Measurements from ENCODE around the gene SFT2D1. TPM values are rescaled to one million over a fixed set of nuclear protein-coding genes. Genes with fewer than 3 reads are reported as not detected.

SFT2D1 gene
- total RNA-seq, 2 experiments from 2014 or later, result 39.0 to 42.6 TPM

DNA sequence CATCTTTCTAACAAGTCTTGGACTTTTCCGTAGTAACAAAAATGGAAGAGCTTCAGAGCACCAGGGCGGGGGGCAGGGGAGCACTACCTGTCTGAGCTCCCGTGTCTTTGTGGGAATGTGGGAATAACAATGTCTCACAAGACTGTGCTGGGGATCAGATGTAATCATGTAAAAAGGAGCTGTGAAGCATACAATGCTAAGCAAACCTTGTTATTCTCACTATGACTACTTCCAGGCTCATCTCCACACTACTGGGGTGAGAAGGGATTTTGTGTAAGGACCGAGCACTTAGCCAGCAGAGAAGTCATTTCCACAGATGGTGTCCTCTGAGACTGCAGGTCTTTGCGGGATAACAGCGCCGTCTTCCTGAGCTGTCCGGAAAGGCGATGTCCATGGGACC, 61.2 kb downstream of the SFT2D1 start:
- CTCF ChIA-PET, result interaction anchor here (0.7 to 1.9 kb wide), 7 partner anchors 11 to 119 kb away, joined by 3 to 7 read pairs (median 7); no protein-coding TSS in a partner anchor
- Mint-ChIP-seq H3K4me1 (ENCODE audit: low read depth) (no peaks in the 10 kb centered on the region), H3K4me3 (no peak overlapping the region), H3K36me3 (ENCODE audit: low read depth) (no peaks in the 10 kb centered on the region), H3K27me3 (peaks cover 3% of the 10 kb centered on the region), H3K9me3 (no peaks in the 10 kb centered on the region), H3K27ac (no peak overlapping the region)
- POLR2A ChIA-PET, result interaction anchor here (0.9 kb wide), 1 partner anchor 34 kb away, joined by 4 read pairs; no protein-coding TSS in a partner anchor
- intact Hi-C loops (cut with micrococcal nuclease), result no loop called here
- ATAC-seq (no peak), DNase-seq (no peak)
- TF ChIP-seq, protein P1, sequence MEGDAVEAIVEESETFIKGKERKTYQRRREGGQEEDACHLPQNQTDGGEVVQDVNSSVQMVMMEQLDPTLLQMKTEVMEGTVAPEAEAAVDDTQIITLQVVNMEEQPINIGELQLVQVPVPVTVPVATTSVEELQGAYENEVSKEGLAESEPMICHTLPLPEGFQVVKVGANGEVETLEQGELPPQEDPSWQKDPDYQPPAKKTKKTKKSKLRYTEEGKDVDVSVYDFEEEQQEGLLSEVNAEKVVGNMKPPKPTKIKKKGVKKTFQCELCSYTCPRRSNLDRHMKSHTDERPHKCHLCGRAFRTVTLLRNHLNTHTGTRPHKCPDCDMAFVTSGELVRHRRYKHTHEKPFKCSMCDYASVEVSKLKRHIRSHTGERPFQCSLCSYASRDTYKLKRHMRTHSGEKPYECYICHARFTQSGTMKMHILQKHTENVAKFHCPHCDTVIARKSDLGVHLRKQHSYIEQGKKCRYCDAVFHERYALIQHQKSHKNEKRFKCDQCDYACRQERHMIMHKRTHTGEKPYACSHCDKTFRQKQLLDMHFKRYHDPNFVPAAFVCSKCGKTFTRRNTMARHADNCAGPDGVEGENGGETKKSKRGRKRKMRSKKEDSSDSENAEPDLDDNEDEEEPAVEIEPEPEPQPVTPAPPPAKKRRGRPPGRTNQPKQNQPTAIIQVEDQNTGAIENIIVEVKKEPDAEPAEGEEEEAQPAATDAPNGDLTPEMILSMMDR (IDR thresholded peaks at IDR 0.05), result no peak

- peaks cover 6% of the 10 kb centered on the region for H3K4me1 Mint-ChIP-seq (ENCODE audit: low read depth)
- intact Hi-C loops (cut with micrococcal nuclease), result no loop called here
- ChIA-PET POLR2A (no interaction called here), CTCF (interaction anchor here (0.7 to 1.6 kb wide), 2 partner anchors 15 to 30 kb away, joined by 4 to 7 read pairs; no protein-coding TSS in a partner anchor)
- TF ChIP-seq, protein P1 (IDR thresholded peaks at IDR 0.05), result no peak
- no peaks in the 10 kb centered on the region for H3K9me3 Mint-ChIP-seq
- H3K36me3 Mint-ChIP-seq (ENCODE audit: low read depth), result no peaks in the 10 kb centered on the region
- no peak overlapping the region for H3K27ac Mint-ChIP-seq
- H3K27me3 Mint-ChIP-seq, result peaks cover 1% of the 10 kb centered on the region
- H3K4me3 Mint-ChIP-seq, result no peak overlapping the region
- no peak for ATAC-seq
- no peak for DNase-seq
Measured at GRCh38 chr6:166279393-166279679, 63.0 kb downstream of the SFT2D1 start.

DNA sequence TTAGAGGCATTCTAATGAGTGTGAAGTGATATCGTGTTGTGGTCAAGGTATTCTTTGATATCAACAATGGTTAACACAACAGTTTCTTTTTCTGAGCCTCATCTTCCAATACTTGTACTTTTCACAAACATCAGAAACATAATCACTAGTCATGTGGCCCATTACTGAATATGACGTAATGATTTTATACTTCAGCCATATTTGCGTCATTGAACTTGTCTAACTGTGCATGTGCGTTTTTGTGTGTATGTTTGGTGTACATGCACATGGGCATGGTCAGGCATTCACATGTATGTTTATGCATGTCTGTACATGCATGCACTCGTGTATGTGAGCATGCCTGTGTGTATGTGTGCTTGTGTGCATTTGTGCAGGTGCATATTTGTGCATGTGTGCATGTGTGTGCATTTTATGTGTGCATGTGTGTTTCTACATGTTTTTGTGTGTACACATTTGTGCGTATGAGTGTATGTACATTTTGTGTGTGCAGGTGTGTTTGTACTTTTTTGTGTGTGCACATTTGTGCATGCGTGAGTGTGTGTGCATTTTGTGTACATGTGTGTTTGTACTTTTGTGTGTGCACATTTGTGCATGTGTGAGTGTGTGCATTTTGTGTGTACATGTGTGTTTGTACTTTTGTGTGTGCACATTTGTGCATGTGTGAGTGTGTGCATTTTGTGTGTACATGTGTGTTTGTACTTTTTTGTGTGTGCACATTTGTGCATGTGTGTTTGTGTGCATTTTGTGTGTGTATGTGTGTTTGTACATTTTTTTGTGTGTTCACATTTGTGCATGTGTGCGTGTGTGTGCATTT, 63.6 kb downstream of the SFT2D1 start:
- Mint-ChIP-seq H3K4me1 (ENCODE audit: low read depth) (peaks cover 6% of the 10 kb centered on the region), H3K4me3 (no peak overlapping the region), H3K9me3 (no peaks in the 10 kb centered on the region), H3K27ac (no peak overlapping the region), H3K36me3 (ENCODE audit: low read depth) (no peaks in the 10 kb centered on the region), H3K27me3 (peaks cover 1% of the 10 kb centered on the region)
- no peak for ATAC-seq
- POLR2A ChIA-PET, result no interaction called here
- intact Hi-C loops (cut with micrococcal nuclease), result no loop called here
- CTCF ChIA-PET, result interaction anchor here (5.1 kb wide), 1 partner anchor 121 kb away, joined by 57 read pairs; no protein-coding TSS in a partner anchor
- TF ChIP-seq, protein P1 (IDR thresholded peaks at IDR 0.05), result no peak
- DNase-seq, result no peak

DNA sequence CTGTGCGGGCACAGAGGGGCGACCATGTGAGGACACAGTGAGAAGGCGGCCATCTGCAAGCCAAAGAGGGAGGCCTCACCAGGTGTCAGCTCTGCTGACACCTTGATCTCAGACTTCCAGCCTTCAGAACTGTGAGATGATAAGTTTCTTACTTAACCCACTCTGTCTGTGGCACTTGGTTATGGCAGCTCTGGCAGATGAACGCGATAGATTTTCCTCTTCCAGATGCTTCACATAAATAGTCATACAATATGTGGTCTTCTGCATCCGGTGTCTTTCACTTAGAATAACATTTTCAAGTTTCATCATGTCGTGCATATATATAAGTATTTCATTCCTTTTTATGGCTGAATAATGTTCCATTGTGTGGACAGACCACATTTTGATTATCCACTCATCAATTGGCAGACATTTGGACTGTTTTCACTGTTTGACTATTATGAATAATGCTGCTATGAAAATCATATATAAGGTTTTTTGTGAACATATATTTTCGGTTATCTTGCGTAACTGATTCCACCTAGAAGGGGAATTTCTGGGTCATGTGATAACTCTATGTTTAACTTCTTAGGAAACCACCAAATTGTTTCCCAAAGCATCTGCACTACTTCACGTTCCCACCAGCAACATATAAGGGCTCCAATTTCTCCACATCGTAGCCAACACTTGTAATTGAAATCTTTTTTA, 64.3 kb downstream of the SFT2D1 start:
- Mint-ChIP-seq H3K36me3 (ENCODE audit: low read depth) (no peaks in the 10 kb centered on the region), H3K4me1 (ENCODE audit: low read depth) (peaks cover 6% of the 10 kb centered on the region), H3K27ac (no peak overlapping the region), H3K4me3 (no peak overlapping the region), H3K9me3 (no peaks in the 10 kb centered on the region), H3K27me3 (peaks cover 1% of the 10 kb centered on the region)
- intact Hi-C loops (cut with micrococcal nuclease), result no loop called here
- DNase-seq (no peak), ATAC-seq (no peak)
- ChIA-PET CTCF (interaction anchor here (1.5 to 5.1 kb wide), 3 partner anchors 103 to 132 kb away, joined by 3 to 57 read pairs (median 14); no protein-coding TSS in a partner anchor), POLR2A (no interaction called here)
- TF ChIP-seq, protein P1 (IDR thresholded peaks at IDR 0.05), result no peak

- peaks cover 1% of the 10 kb centered on the region for H3K27me3 Mint-ChIP-seq
- ATAC-seq, result no peak
- TF ChIP-seq, protein P1 (IDR thresholded peaks at IDR 0.05), result no peak
- no peak for DNase-seq
- H3K36me3 Mint-ChIP-seq (ENCODE audit: low read depth), result no peaks in the 10 kb centered on the region
- peaks cover 6% of the 10 kb centered on the region for H3K4me1 Mint-ChIP-seq (ENCODE audit: low read depth)
- no peaks in the 10 kb centered on the region for H3K9me3 Mint-ChIP-seq
- H3K4me3 Mint-ChIP-seq, result no peak overlapping the region
- intact Hi-C loops (cut with micrococcal nuclease), result no loop called here
- ChIA-PET CTCF (interaction anchor here (0.7 to 5.1 kb wide), 9 partner anchors 15 to 133 kb away, joined by 3 to 57 read pairs (median 5); no protein-coding TSS in a partner anchor), POLR2A (no interaction called here)
- no peak overlapping the region for H3K27ac Mint-ChIP-seq
Measured at GRCh38 chr6:166277018-166277417, 65.3 kb downstream of the SFT2D1 start.
